IPS-18c (cell line): Measurements from ENCODE around the gene ZIC5.
A peak's percentile ranks its signal among the peaks of the same experiment; 100 is the strongest.

ENCODE experiments used
- H3K4me3 ChIP-seq: 2 replicates; pipeline ENCODE4 v1.7.0; 2013; ENCODE audit warnings: low read depth, mild to moderate bottlenecking, low read length, moderate library complexity; ENCODE audit not compliant: insufficient read depth
- H3K9me3 ChIP-seq: one replicate; pipeline ENCODE4 v1.6.1; 2013; ENCODE audit warnings: mild to moderate bottlenecking, low read length, moderate library complexity; ENCODE audit not compliant: control insufficient read depth, insufficient read depth

Gene ZIC5

GRCh38 chr13:99989276-99990125, 17.9 kb upstream of the ZIC5 start:
- H3K9me3 ChIP-seq = no peaks in the 10 kb centered on the region
- H3K4me3 ChIP-seq = peak overlapping the region; percentile 21

GRCh38 chr13:99988529-99989275, 17.1 kb upstream of the ZIC5 start:
- Histone ChIP-seq H3K4me3 (peak overlapping the region; percentile 21), H3K9me3 (no peaks in the 10 kb centered on the region)

GRCh38 chr13:99987154-99988019, 15.8 kb upstream of the ZIC5 start:
- Histone ChIP-seq H3K9me3 (peaks cover 3% of the 10 kb centered on the region), H3K4me3 (peak overlapping the region; percentile 21)

- Histone ChIP-seq H3K4me3 (peak overlapping the region; percentile 21; the same call in 1 of the 2 replicates), H3K9me3 (peaks cover 5% of the 10 kb centered on the region)
Observed at GRCh38 chr13:99986741-99987140, 15.2 kb upstream of the ZIC5 start.

- Histone ChIP-seq H3K4me3 (peak overlapping the region; percentile 55), H3K9me3 (peaks cover 5% of the 10 kb centered on the region)
Observed at GRCh38 chr13:99985886-99986527, 14.4 kb upstream of the ZIC5 start.

- H3K9me3 ChIP-seq = peaks cover 5% of the 10 kb centered on the region
- peak overlapping the region; percentile 91 for H3K4me3 ChIP-seq
Observed at GRCh38 chr13:99985241-99985874, 13.8 kb upstream of the ZIC5 start.

GRCh38 chr13:99984461-99985240, 13.1 kb upstream of the ZIC5 start:
- Histone ChIP-seq H3K9me3 (peaks cover 5% of the 10 kb centered on the region), H3K4me3 (peak overlapping the region; percentile 91)

- H3K4me3 ChIP-seq = peak overlapping the region; percentile 91
- H3K9me3 ChIP-seq = peaks cover 5% of the 10 kb centered on the region
Observed at GRCh38 chr13:99983499-99984401, 12.2 kb upstream of the ZIC5 start.

- H3K4me3 ChIP-seq = peak overlapping the region; percentile 91
Observed at GRCh38 chr13:99982731-99983498, 11.3 kb upstream of the ZIC5 start.

GRCh38 chr13:99982036-99982730, 10.6 kb upstream of the ZIC5 start:
- Histone ChIP-seq H3K9me3 (peaks cover 5% of the 10 kb centered on the region), H3K4me3 (peak overlapping the region; percentile 91)

More at GRCh38 chr13:99982731-99983498, 11.3 kb upstream of the ZIC5 start:
- H3K9me3 ChIP-seq = peaks cover 5% of the 10 kb centered on the region

GRCh38 chr13:99981735-99982035, 10.1 kb upstream of the ZIC5 start, which contains the start of gene ZIC2:
Gene ZIC2, plus strand, starts transcription at chr13:99981784. Its CDS starts 281 bp downstream, at chr13:99982065.
- peaks cover 5% of the 10 kb centered on the region for H3K9me3 ChIP-seq

GRCh38 chr13:99980824-99981734, 9.5 kb upstream of the ZIC5 start:
- H3K9me3 ChIP-seq = peaks cover 5% of the 10 kb centered on the region
- peak overlapping the region; percentile 87 for H3K4me3 ChIP-seq

More at GRCh38 chr13:99981735-99982035, 10.1 kb upstream of the ZIC5 start, which contains the start of gene ZIC2:
- H3K4me3 ChIP-seq = peak within 1 kb of the TSS; percentile 91
